ENCODE data around the gene SPDYE2.
"Not testable (repeated sequence)": the region's sequence is repeated elsewhere in the genome, so short reads cannot be mapped to it uniquely, and the experiment has no call there.

SPDYE2 gene

GRCh38 chr7:102550808-102551422 lies at the start of gene SPDYE2:
TSS of gene SPDYE2 (plus strand) at chr7:102551226. CDS start at chr7:102553256, 2,030 bp downstream.
- not testable (repeated sequence) for H3K4me3 ChIP-seq (ENCODE audit: low read depth, low read length); DNase-seq (ENCODE audit: low read depth)

- DNase-seq (ENCODE audit: low read depth); H3K4me3 ChIP-seq (ENCODE audit: low read depth, low read length): not testable (repeated sequence)
These were observed 47.9 kb upstream of the SPDYE2 start for GRCh38 chr7:102503141-102503540.

GRCh38 chr7:102505298-102506185 lies 45.5 kb upstream of the SPDYE2 start:
- not testable (repeated sequence) for H3K4me3 ChIP-seq (ENCODE audit: low read depth, low read length)

GRCh38 chr7:102507410-102508088 lies 43.5 kb upstream of the SPDYE2 start:
- not testable (repeated sequence) for DNase-seq (ENCODE audit: low read depth); H3K4me3 ChIP-seq (ENCODE audit: low read depth, low read length)

More at GRCh38 chr7:102505298-102506185, 45.5 kb upstream of the SPDYE2 start:
- not testable (repeated sequence) for DNase-seq (ENCODE audit: low read depth)

- not testable (repeated sequence) for H3K4me3 ChIP-seq (ENCODE audit: low read depth, low read length); DNase-seq (ENCODE audit: low read depth)
These were observed 40.5 kb upstream of the SPDYE2 start for GRCh38 chr7:102510575-102510974.

- DNase-seq (ENCODE audit: low read depth): not testable (repeated sequence)
These were observed 39.0 kb upstream of the SPDYE2 start for GRCh38 chr7:102511860-102512522.

GRCh38 chr7:102512642-102513221 lies 38.3 kb upstream of the SPDYE2 start:
- peak overlapping the region; percentile 22 for H3K4me3 ChIP-seq (ENCODE audit: low read depth, low read length)
- peak; percentile 47 for DNase-seq (ENCODE audit: low read depth)

More at GRCh38 chr7:102511860-102512522, 39.0 kb upstream of the SPDYE2 start:
- H3K4me3 ChIP-seq (ENCODE audit: low read depth, low read length): not testable (repeated sequence)

- H3K4me3 ChIP-seq (ENCODE audit: low read depth, low read length); DNase-seq (ENCODE audit: low read depth): not testable (repeated sequence)
These were observed 35.9 kb upstream of the SPDYE2 start for GRCh38 chr7:102514881-102515721.

GRCh38 chr7:102515889-102516288 lies 35.1 kb upstream of the SPDYE2 start:
- not testable (repeated sequence) for H3K4me3 ChIP-seq (ENCODE audit: low read depth, low read length); DNase-seq (ENCODE audit: low read depth)

GRCh38 chr7:102516951-102517350 lies 34.1 kb upstream of the SPDYE2 start:
- H3K4me3 ChIP-seq (ENCODE audit: low read depth, low read length); DNase-seq (ENCODE audit: low read depth): not testable (repeated sequence)

GRCh38 chr7:102517550-102518147 lies 33.4 kb upstream of the SPDYE2 start, which contains the start of gene RASA4B:
TSS of gene RASA4B (minus strand) at chr7:102517777. CDS start at chr7:102517710, 67 bp downstream.
- DNase-seq (ENCODE audit: low read depth): not testable (repeated sequence)
- peak within 1 kb of the TSS; percentile 35; the same call in 1 of the 2 replicates for H3K4me3 ChIP-seq (ENCODE audit: low read depth, low read length)

GRCh38 chr7:102520797-102521196 lies 30.2 kb upstream of the SPDYE2 start:
- H3K4me3 ChIP-seq (ENCODE audit: low read depth, low read length); DNase-seq (ENCODE audit: low read depth): not testable (repeated sequence)

GRCh38 chr7:102524803-102525202 lies 26.2 kb upstream of the SPDYE2 start:
- H3K4me3 ChIP-seq (ENCODE audit: low read depth, low read length); DNase-seq (ENCODE audit: low read depth): not testable (repeated sequence)

GRCh38 chr7:102527182-102527581 lies 23.8 kb upstream of the SPDYE2 start:
- not testable (repeated sequence) for DNase-seq (ENCODE audit: low read depth); H3K4me3 ChIP-seq (ENCODE audit: low read depth, low read length)

- H3K4me3 ChIP-seq (ENCODE audit: low read depth, low read length); DNase-seq (ENCODE audit: low read depth): not testable (repeated sequence)
These were observed 22.9 kb upstream of the SPDYE2 start for GRCh38 chr7:102527822-102528793.

- DNase-seq (ENCODE audit: low read depth); H3K4me3 ChIP-seq (ENCODE audit: low read depth, low read length): not testable (repeated sequence)
These were observed 19.4 kb upstream of the SPDYE2 start for GRCh38 chr7:102531583-102531982.
